HEK293T (cell line): ENCODE data around the gene AKR7A2.

Source experiments
- ARNT ChIP-seq: fragments of 450-650 bp; IDR thresholded peaks from 2 replicates; pipeline ENCODE4 v1.6.1; 2017; ENCODE audit warnings: mild to moderate bottlenecking
- BHLHE40 ChIP-seq: fragments of 450-650 bp; IDR thresholded peaks from 2 replicates; pipeline ENCODE4 v1.6.1; 2016; ENCODE audit warnings: mild to moderate bottlenecking, moderate library complexity, borderline replicate concordance
- CTBP1 ChIP-seq: fragments of 450-650 bp; IDR thresholded peaks from 2 replicates; pipeline ENCODE4 v1.6.1; 2016; ENCODE audit warnings: borderline replicate concordance
- FOXA1 ChIP-seq: fragments of 450-650 bp; IDR thresholded peaks from 2 replicates; pipeline ENCODE4 v1.6.1; 2016; ENCODE audit warnings: mild to moderate bottlenecking
- FOXK2 ChIP-seq: fragments of 450-650 bp; IDR thresholded peaks from 2 replicates; pipeline ENCODE4 v1.6.1; 2016; ENCODE audit warnings: mild to moderate bottlenecking
- FOXM1 ChIP-seq: fragments of 450-650 bp; IDR thresholded peaks from 2 replicates; pipeline ENCODE4 v1.6.1; 2017; ENCODE audit warnings: mild to moderate bottlenecking, borderline replicate concordance
- LEF1 ChIP-seq: fragments of 450-650 bp; IDR thresholded peaks from 2 replicates; pipeline ENCODE4 v1.6.1; 2017; ENCODE audit warnings: mild to moderate bottlenecking, borderline replicate concordance
- NFRKB ChIP-seq: fragments of 450-650 bp; IDR thresholded peaks from 2 replicates; pipeline ENCODE4 v1.6.1; 2016; ENCODE audit warnings: mild to moderate bottlenecking, moderate library complexity
- PKNOX1 ChIP-seq: fragments of 450-650 bp; IDR thresholded peaks from 2 replicates; pipeline ENCODE4 v1.6.1; 2016
- SP1 ChIP-seq: fragments of 450-650 bp; IDR thresholded peaks from 2 replicates; pipeline ENCODE4 v1.6.1; 2017
- SUZ12 ChIP-seq: fragments of 450-650 bp; IDR thresholded peaks from 2 replicates; pipeline ENCODE4 v1.6.1; 2016; ENCODE audit warnings: mild to moderate bottlenecking
- TARDBP ChIP-seq: fragments of 450-650 bp; IDR thresholded peaks from 2 replicates; pipeline ENCODE4 v1.6.1; 2016

- TF ChIP-seq ARNT (no peak), SUZ12 (no peak), TARDBP (no peak), NFRKB (no peak), FOXA1 (no peak), LEF1 (no peak), FOXM1 (no peak), PKNOX1 (no peak), SP1 (no peak), FOXK2 (no peak), CTBP1 (no peak), BHLHE40 (no peak)
These were observed 16.5 kb upstream of the AKR7A2 start for GRCh38 chr1:19328486-19328885.
